ENCODE results near the gene OPTN.

GRCh38 chr10:13095929-13096328 lies 4.0 kb upstream of the OPTN start:
- TF ChIP-seq, protein P1, sequence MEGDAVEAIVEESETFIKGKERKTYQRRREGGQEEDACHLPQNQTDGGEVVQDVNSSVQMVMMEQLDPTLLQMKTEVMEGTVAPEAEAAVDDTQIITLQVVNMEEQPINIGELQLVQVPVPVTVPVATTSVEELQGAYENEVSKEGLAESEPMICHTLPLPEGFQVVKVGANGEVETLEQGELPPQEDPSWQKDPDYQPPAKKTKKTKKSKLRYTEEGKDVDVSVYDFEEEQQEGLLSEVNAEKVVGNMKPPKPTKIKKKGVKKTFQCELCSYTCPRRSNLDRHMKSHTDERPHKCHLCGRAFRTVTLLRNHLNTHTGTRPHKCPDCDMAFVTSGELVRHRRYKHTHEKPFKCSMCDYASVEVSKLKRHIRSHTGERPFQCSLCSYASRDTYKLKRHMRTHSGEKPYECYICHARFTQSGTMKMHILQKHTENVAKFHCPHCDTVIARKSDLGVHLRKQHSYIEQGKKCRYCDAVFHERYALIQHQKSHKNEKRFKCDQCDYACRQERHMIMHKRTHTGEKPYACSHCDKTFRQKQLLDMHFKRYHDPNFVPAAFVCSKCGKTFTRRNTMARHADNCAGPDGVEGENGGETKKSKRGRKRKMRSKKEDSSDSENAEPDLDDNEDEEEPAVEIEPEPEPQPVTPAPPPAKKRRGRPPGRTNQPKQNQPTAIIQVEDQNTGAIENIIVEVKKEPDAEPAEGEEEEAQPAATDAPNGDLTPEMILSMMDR (IDR thresholded peaks at IDR 0.05) = no peak
- TF ChIP-seq POLR2A (IDR thresholded peaks at IDR 0.05) = no peak
- no peak for TF ChIP-seq EP300 (IDR thresholded peaks at IDR 0.05)
